Measurements from ENCODE around the gene MFAP1.

GRCh38 chr15:43821505-43821904 lies 3.0 kb downstream of the MFAP1 start:
- TF ChIP-seq POLR2A (IDR thresholded peaks at IDR 0.05), result no peak
- TF ChIP-seq CTCF (IDR thresholded peaks at IDR 0.05), result no peak
- no peak for TF ChIP-seq POLR2AphosphoS5 (IDR thresholded peaks at IDR 0.05; ENCODE audit: insufficient read depth in 1 of 2, low read depth in 1 of 2)

Data from vagina (tissue), 2 donors.